H1 (cell line): ENCODE measurements around the gene INPP4B. TPM values are rescaled to one million over a fixed set of nuclear protein-coding genes. Genes with fewer than 3 reads are reported as not detected.

Experiments
- CTCF ChIA-PET: fragments of 300-600 bp; sonication (Branson Sonifier 250); formaldehyde crosslinking; loops from one replicate; lab custom pipeline; 2021; ENCODE audit not compliant: partially characterized antibody; lab: Charles Lee
- POLR2A ChIA-PET: fragments of 300-600 bp; sonication (Branson Sonifier 250); formaldehyde crosslinking; loops from one replicate; lab custom pipeline; 2021; ENCODE audit warnings: inconsistent platforms; ENCODE audit not compliant: partially characterized antibody; lab: Charles Lee
- DNase-seq, 2 experiments: peaks; one replicate each; pipeline versions ENCODE4 v3.0.0 to v3.0.0-alpha.2; 2010 to 2022; ENCODE audit warnings: low spot score in 2 of 2, low read depth in 1 of 2, mixed read lengths in 1 of 2
- FAIRE-seq: peaks from 2 replicates; lab custom pipeline; 2011; peaks lifted over from hg19 to GRCh38; lab: Jason Lieb, UNC
- H2AFZ ChIP-seq: 2 replicates; pipeline ENCODE4 v1.8.1; 2012; ENCODE audit warnings: low read length, inconsistent platforms
- H2AK5ac ChIP-seq: 2 replicates; pipeline ENCODE4 v1.6.1; 2013; ENCODE audit warnings: low read depth, low read length
- H2BK120ac ChIP-seq: replicated peaks from 2 replicates; pipeline ENCODE3; 2013; ENCODE audit warnings: low read depth, low read length, inconsistent platforms
- H2BK12ac ChIP-seq: 2 replicates; pipeline ENCODE4 v1.6.1; 2013; ENCODE audit warnings: low read depth, low read length
- H2BK15ac ChIP-seq: 2 replicates; pipeline ENCODE4 v1.6.1; 2013; ENCODE audit warnings: low read length
- H2BK20ac ChIP-seq: 2 replicates; pipeline ENCODE4 v1.6.1; 2013; ENCODE audit warnings: low read length
- H2BK5ac ChIP-seq: 2 replicates; pipeline ENCODE4 v1.6.1; 2013; ENCODE audit warnings: low read depth, low read length
- H3K14ac ChIP-seq: 2 replicates; pipeline ENCODE4 v1.6.1; 2013; ENCODE audit warnings: inconsistent platforms; ENCODE audit not compliant: insufficient read length
- H3K18ac ChIP-seq: 2 replicates; pipeline ENCODE4 v1.6.1; 2013; ENCODE audit warnings: low read length; ENCODE audit errors: extremely low read depth
- H3K23ac ChIP-seq: 2 replicates; pipeline ENCODE4 v1.6.1; 2013; ENCODE audit warnings: inconsistent platforms; ENCODE audit not compliant: insufficient read length
- H3K23me2 ChIP-seq: 2 replicates; pipeline ENCODE4 v1.6.1; 2013; ENCODE audit warnings: low read depth, low read length
- H3K27ac ChIP-seq: 2 replicates; pipeline ENCODE4 v1.6.1; 2011; ENCODE audit warnings: low read depth, low read length, inconsistent platforms
- H3K27me3 ChIP-seq, 4 experiments: replicated peaks in 1 of 4; 1 replicate in 1 of 4; 2 replicates in 3 of 4; pipeline versions ENCODE4 v1.6.1 to v1.8.1; 2011 to 2013; ENCODE audit warnings: low read length in 3 of 4, mild to moderate bottlenecking in 3 of 4, inconsistent platforms in 2 of 4, mixed read lengths in 2 of 4, moderate library complexity in 1 of 4; ENCODE audit not compliant: control insufficient read depth in 3 of 4, insufficient read depth in 3 of 4; ENCODE audit errors: extremely low read depth in 1 of 4
- H3K36me3 ChIP-seq, 4 experiments: 2 replicates each; pipeline versions ENCODE4 v1.6.1 to v1.8.1; 2011 to 2013; ENCODE audit warnings: mild to moderate bottlenecking in 4 of 4, low read length in 3 of 4, moderate library complexity in 2 of 4, control low read depth in 1 of 4, inconsistent platforms in 1 of 4; ENCODE audit not compliant: insufficient read depth in 4 of 4, control insufficient read depth in 2 of 4
- H3K4ac ChIP-seq: replicated peaks from 2 replicates; pipeline ENCODE3; 2013; ENCODE audit warnings: low read length, low read depth, mixed read lengths, inconsistent platforms; ENCODE audit not compliant: insufficient read length
- H3K4me1 ChIP-seq, 4 experiments: replicated peaks in 1 of 4; 1 replicate in 1 of 4; 2 replicates in 3 of 4; pipeline versions ENCODE4 v1.6.1 to v1.8.1; 2011 to 2013; ENCODE audit warnings: low read length in 3 of 4, inconsistent platforms in 2 of 4, mixed read lengths in 1 of 4; ENCODE audit not compliant: insufficient read depth in 4 of 4, control insufficient read depth in 3 of 4
- H3K4me2 ChIP-seq, 2 experiments: 2 replicates each; pipeline versions ENCODE4 v1.6.1 to v1.8.1; 2011 to 2013; ENCODE audit warnings: low read depth in 2 of 2, low read length in 2 of 2, control low read depth in 1 of 2, inconsistent platforms in 1 of 2, mild to moderate bottlenecking in 1 of 2; ENCODE audit not compliant: insufficient read depth in 1 of 2
- H3K4me3 ChIP-seq, 4 experiments: fragments of 200-600, 300-600 bp in 1 of 4; sonication (generic), shearing (Covaris generic), sonication (Bioruptor Twin) in 1 of 4; 2 replicates each; pipeline versions ENCODE4 v1.5.1 to v1.8.1; 2011 to 2016; ENCODE audit warnings: low read length in 4 of 4, low read depth in 3 of 4, control low read depth in 2 of 4, inconsistent platforms in 2 of 4, mild to moderate bottlenecking in 2 of 4, mixed read lengths in 1 of 4, moderate library complexity in 1 of 4; ENCODE audit not compliant: insufficient read depth in 2 of 4; ENCODE audit errors: extremely low read depth in 1 of 4
- H3K56ac ChIP-seq: replicated peaks from 2 replicates; pipeline ENCODE3; 2013; ENCODE audit warnings: low read depth, mild to moderate bottlenecking, mixed read lengths, low read length, inconsistent platforms; ENCODE audit not compliant: insufficient read length
- H3K79me1 ChIP-seq: 2 replicates; pipeline ENCODE4 v1.6.1; 2013; ENCODE audit warnings: low read depth, low read length, control low read depth
- H3K79me2 ChIP-seq, 2 experiments: 2 replicates each; pipeline versions ENCODE4 v1.6.1 to v1.8.1; 2012 to 2013; ENCODE audit warnings: low read length in 2 of 2, mild to moderate bottlenecking in 2 of 2, inconsistent platforms in 1 of 2; ENCODE audit not compliant: insufficient read depth in 2 of 2, control insufficient read depth in 1 of 2
- H3K9ac ChIP-seq, 4 experiments: replicated peaks in 1 of 4; 1 replicate in 1 of 4; 2 replicates in 3 of 4; pipeline versions ENCODE4 v1.6.1 to v1.8.1; 2011 to 2013; ENCODE audit warnings: low read depth in 3 of 4, low read length in 3 of 4, control low read depth in 2 of 4, mild to moderate bottlenecking in 2 of 4, moderate library complexity in 2 of 4, inconsistent platforms in 1 of 4; ENCODE audit errors: extremely low read depth in 1 of 4
- H3K9me3 ChIP-seq, 2 experiments: 2 replicates each; pipeline versions ENCODE4 v1.6.1 to v1.8.1; 2012 to 2013; ENCODE audit warnings: mild to moderate bottlenecking in 2 of 2, moderate library complexity in 2 of 2, control low read depth in 1 of 2, inconsistent platforms in 1 of 2, low read depth in 1 of 2, low read length in 1 of 2, mixed read lengths in 1 of 2; ENCODE audit not compliant: insufficient read depth in 2 of 2
- H4K20me1 ChIP-seq, 2 experiments: replicated peaks in 1 of 2; 2 replicates each; pipeline versions ENCODE3 to v1.8.1; 2011 to 2013; ENCODE audit warnings: inconsistent platforms in 2 of 2, low read length in 2 of 2, mild to moderate bottlenecking in 1 of 2; ENCODE audit not compliant: insufficient read depth in 2 of 2, control insufficient read depth in 1 of 2
- H4K5ac ChIP-seq: 2 replicates; pipeline ENCODE4 v1.6.1; 2013; ENCODE audit warnings: low read length, low read depth, mixed read lengths, inconsistent platforms; ENCODE audit not compliant: insufficient read length
- H4K8ac ChIP-seq: 2 replicates; pipeline ENCODE4 v1.8.0; 2013; ENCODE audit warnings: mild to moderate bottlenecking, moderate library complexity, low read length, inconsistent platforms; ENCODE audit not compliant: insufficient read depth; ENCODE audit errors: extremely low read depth
- H4K91ac ChIP-seq: replicated peaks from 2 replicates; pipeline ENCODE3; 2013; ENCODE audit warnings: low read length, mixed read lengths, inconsistent platforms; ENCODE audit not compliant: insufficient read length
- ATF3 ChIP-seq: IDR thresholded peaks from 2 replicates; pipeline ENCODE4 v1.6.1; 2011; ENCODE audit warnings: low read depth, mild to moderate bottlenecking, low read length; ENCODE audit not compliant: insufficient read depth
- BCL11A ChIP-seq, 2 experiments: IDR thresholded peaks; one replicate each; pipeline ENCODE4 v1.6.1; 2011; ENCODE audit warnings: low read depth in 2 of 2, low read length in 2 of 2, mild to moderate bottlenecking in 2 of 2
- CBX5 ChIP-seq: fragments of 300-800, 300-1000 bp; sonication (generic); IDR thresholded peaks from 2 replicates; pipeline ENCODE4 v1.7.1; 2016; ENCODE audit warnings: antibody characterized with exemption, low read length, low read depth
- CBX8 ChIP-seq: fragments of 300-800, 300-1000 bp; sonication (generic); IDR thresholded peaks from 2 replicates; pipeline ENCODE4 v1.7.1; 2016; ENCODE audit warnings: low read depth, low read length, borderline replicate concordance
- CREB1 ChIP-seq: IDR thresholded peaks from 2 replicates; pipeline ENCODE4 v1.6.1; 2012; ENCODE audit warnings: inconsistent platforms
- EGR1 ChIP-seq: IDR thresholded peaks from 2 replicates; pipeline ENCODE4 v1.6.1; 2011; ENCODE audit warnings: low read depth, low read length, borderline replicate concordance
- KDM4A ChIP-seq: IDR thresholded peaks from one replicate; pipeline ENCODE4 v1.7.1; 2012; ENCODE audit warnings: low read depth, mild to moderate bottlenecking, moderate library complexity, low read length, inconsistent platforms; ENCODE audit not compliant: severe bottlenecking
- KDM5A ChIP-seq: fragments of 200-600 bp; IDR thresholded peaks from 2 replicates; pipeline ENCODE4 v1.7.1; 2012; ENCODE audit warnings: mild to moderate bottlenecking, low read length, inconsistent platforms, mixed read lengths
- NANOG ChIP-seq: IDR thresholded peaks from 2 replicates; pipeline ENCODE4 v1.6.1; 2011; ENCODE audit warnings: low read length, low read depth, mild to moderate bottlenecking, inconsistent platforms; ENCODE audit not compliant: insufficient read depth, poor library complexity, severe bottlenecking
- PHF8 ChIP-seq: fragments of 200-600 bp; sonication (generic); conservative IDR thresholded peaks from 2 replicates; pipeline ENCODE4 v1.7.1; 2012; ENCODE audit warnings: low read depth, mild to moderate bottlenecking, inconsistent platforms, low read length, moderate library complexity
- POLR2AphosphoS5 ChIP-seq: IDR thresholded peaks from 2 replicates; pipeline ENCODE4 v1.6.1; 2011; ENCODE audit warnings: low read depth, low read length
- TAF1 ChIP-seq: IDR thresholded peaks from 2 replicates; pipeline ENCODE4 v1.6.1; 2011; ENCODE audit warnings: mild to moderate bottlenecking, low read depth, low read length
- TEAD4 ChIP-seq: IDR thresholded peaks from 2 replicates; pipeline ENCODE4 v1.6.1; 2012; ENCODE audit warnings: low read depth, low read length, inconsistent platforms, mixed read lengths
- USF2 ChIP-seq: IDR thresholded peaks from 2 replicates; pipeline ENCODE4 v1.6.1; 2011; ENCODE audit warnings: low read length, improper control_type of control experiment
- WGBS, 2 experiments: shearing (Covaris generic) in 1 of 2; methylation state at CpG; one replicate each; pipeline versions ENCODE4 v1.1.6 to v1.1.7; 2013 to 2015; ENCODE audit warnings: low lambda C conversion rate in 2 of 2, mixed read lengths in 2 of 2, inconsistent platforms in 1 of 2, low coverage in 1 of 2, missing lambda C conversion rate in 1 of 2; ENCODE audit not compliant: insufficient replicate concordance in 2 of 2, insufficient coverage in 1 of 2, insufficient read length in 1 of 2; ENCODE audit errors: extremely low coverage in 1 of 2, missing lambda C conversion rate in 1 of 2; 5-methylcytosine and 5-hydroxymethylcytosine counted together
- polyA plus RNA-seq, 7 experiments: library from polyadenylated mRNA; depleted of rRNA in 3 of 7; stranded (reverse) in 5 of 7; unstranded in 2 of 7; fragments of >200 nt in 5 of 7; fragments of 200-250 nt in 2 of 7; gene quantifications; 1 replicate in 5 of 7; 2 replicates in 1 of 7; 4 replicates in 1 of 7; pipeline versions ENCODE4 v1.2.1 to v1.2.3, GENCODE V29; 2011 to 2013; ENCODE audit warnings: missing spikeins in 2 of 7, mixed read lengths in 2 of 7
- total RNA-seq: library from RNA; stranded (reverse); fragmentation: NEBNext Ultra II Directional; extraction: Animal tissue kit (Norgen Biotek cat#: 25700); gene quantifications from 2 replicates; pipeline ENCODE4 v1.2.1, GENCODE V29; 2021

Gene INPP4B
- total and polyA plus RNA-seq, 2 of the 8 experiments (the other 6 are each of a cell fraction or from before 2014, with no cell fraction given) = 0.11 to 0.54 TPM

- Histone ChIP-seq H3K4ac (no peak overlapping the region), H3K79me2 (no peaks in the 10 kb centered on the region), H4K8ac (no peak overlapping the region), H2BK5ac (no peak overlapping the region), H4K20me1 (no peaks in the 10 kb centered on the region), H2BK120ac (no peak overlapping the region), H3K23ac (no peak overlapping the region), H3K56ac (no peak overlapping the region), H3K14ac (no peak overlapping the region), H3K4me2 (no peak overlapping the region), H3K4me1 (no peaks in the 10 kb centered on the region), H3K23me2 (no peaks in the 10 kb centered on the region), H3K79me1 (no peaks in the 10 kb centered on the region), H2BK15ac (no peak overlapping the region), H2AK5ac (no peak overlapping the region), H2BK12ac (no peak overlapping the region), H3K9me3 (no peaks in the 10 kb centered on the region), H4K5ac (no peak overlapping the region), H2BK20ac (no peak overlapping the region), H3K9ac (no peak overlapping the region), H2AFZ (no peak overlapping the region), H3K4me3 (no peak overlapping the region), H3K36me3 (no peaks in the 10 kb centered on the region), H3K27me3 (no peaks in the 10 kb centered on the region), H4K91ac (no peak overlapping the region), H3K18ac (no peak overlapping the region), H3K27ac (no peak overlapping the region)
- ChIA-PET POLR2A (no interaction called here), CTCF (no interaction called here)
- DNase-seq (no peak), FAIRE-seq (no peak)
- no peak for TF ChIP-seq PHF8
- TF ChIP-seq CREB1 = no peak
- TF ChIP-seq POLR2AphosphoS5 = no peak
- TF ChIP-seq CBX8 = no peak
- no peak for TF ChIP-seq TEAD4
- no peak for TF ChIP-seq KDM4A
- no peak for TF ChIP-seq NANOG
- TF ChIP-seq ATF3 = no peak
- no peak for TF ChIP-seq USF2
- TF ChIP-seq EGR1 = no peak
- TF ChIP-seq KDM5A = no peak
- no peak for TF ChIP-seq TAF1
- no peak for TF ChIP-seq BCL11A (IDR thresholded peaks at IDR 0.05; ENCODE audit: low read depth in 2 of 2, low read length in 2 of 2)
- no peak for TF ChIP-seq CBX5
- WGBS, 2 experiments = 79% methylated on average over 1 of the region's 1 CpG; no CpG with 5 or more reads in 1 of the 2 experiments
Observed at GRCh38 chr4:142818031-142818430, 28.1 kb downstream of the INPP4B start.
